Stimulated activated CD4-positive, alpha-beta T cell treated with anti-CD3 and anti-CD28 coated beads, TNF-alpha, amount 100 ng/mL, for 1 hour (primary cell): ENCODE data around the gene CNKSR1.

Experiments used
- DNase-seq, 3 donors: peaks; one replicate each; pipeline ENCODE4 v3.0.0-alpha.2; 2020; ENCODE audit warnings: low read depth in 3 of 3, low spot score in 1 of 3

CNKSR1 gene

DNA sequence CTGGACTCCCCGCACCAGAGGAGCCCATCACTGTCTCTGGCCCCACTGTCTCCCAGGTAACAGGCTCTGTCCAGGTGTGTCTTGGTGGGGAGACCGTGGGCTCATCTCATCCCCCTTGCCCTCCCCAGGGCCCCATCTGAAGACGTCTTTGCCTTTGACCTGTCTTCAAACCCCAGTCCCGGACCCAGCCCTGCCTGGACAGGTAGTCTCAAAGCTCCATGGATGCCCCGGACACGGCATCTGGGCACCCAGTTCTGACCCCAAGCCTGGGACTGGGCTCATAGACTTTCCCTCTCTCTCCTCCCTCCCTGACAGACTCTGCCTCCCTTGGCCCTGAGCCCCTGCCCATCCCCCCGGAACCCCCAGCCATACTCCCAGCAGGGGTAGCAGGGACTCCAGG lies 6.8 kb downstream of the CNKSR1 start:
- DNase-seq: no peak

- DNase-seq: no peak
These were observed 7.6 kb downstream of the CNKSR1 start for GRCh38 chr1:26184883-26185282.

DNA sequence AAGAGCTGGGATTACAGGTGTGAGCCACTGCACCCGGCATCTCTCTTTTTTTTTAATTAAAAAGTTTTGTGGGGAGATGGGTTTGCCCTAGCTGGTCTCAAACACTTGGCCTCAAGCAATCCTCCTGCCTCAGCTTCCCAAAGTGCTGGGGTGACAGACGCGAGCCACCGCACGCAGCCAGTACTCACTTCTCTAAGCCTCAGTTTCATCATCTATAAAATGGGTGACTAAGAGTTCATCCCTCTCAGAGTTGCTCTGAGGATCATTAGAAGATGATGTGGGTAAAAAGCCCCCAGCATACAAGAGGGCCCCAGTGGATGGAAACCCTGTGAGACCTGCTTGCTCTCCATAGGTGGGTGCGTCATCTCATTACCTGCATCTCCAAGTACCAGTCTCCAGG lies 10.6 kb downstream of the CNKSR1 start:
- DNase-seq: no peak

- DNase-seq: no peak
These were observed 11.2 kb downstream of the CNKSR1 start for GRCh38 chr1:26188477-26188876.

DNA sequence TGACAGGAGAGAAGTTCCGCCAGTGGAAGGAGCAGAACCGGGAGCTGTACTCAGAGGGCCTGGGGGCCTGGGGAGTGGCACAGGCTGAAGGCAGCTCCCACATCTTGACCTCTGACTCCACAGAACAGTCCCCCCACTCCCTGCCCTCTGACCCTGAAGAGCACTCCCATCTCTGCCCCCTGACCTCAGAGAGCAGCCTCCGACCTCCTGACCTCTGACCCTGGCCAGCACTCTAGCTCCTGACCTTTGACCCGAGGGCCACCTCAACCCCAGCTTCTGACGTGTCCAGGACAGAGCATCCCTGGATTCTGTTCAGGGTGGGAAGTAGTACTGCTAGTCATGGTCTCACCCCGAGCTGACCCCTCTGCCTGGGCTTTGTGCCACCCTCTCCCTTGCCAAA lies 12.0 kb downstream of the CNKSR1 start:
- DNase-seq: no peak

- DNase-seq: no peak
These were observed 12.5 kb downstream of the CNKSR1 start for GRCh38 chr1:26189751-26190275.

- no peak for DNase-seq
These were observed 13.2 kb downstream of the CNKSR1 start, which contains the start of gene CATSPER4 for GRCh38 chr1:26190373-26190987. TSS of gene CATSPER4 (plus strand) at chr1:26190602. CDS start at chr1:26190628, 26 bp downstream.

GRCh38 chr1:26191739-26192138 lies 14.4 kb downstream of the CNKSR1 start:
- no peak for DNase-seq

GRCh38 chr1:26195805-26196204 lies 18.5 kb downstream of the CNKSR1 start:
- no peak for DNase-seq

DNA sequence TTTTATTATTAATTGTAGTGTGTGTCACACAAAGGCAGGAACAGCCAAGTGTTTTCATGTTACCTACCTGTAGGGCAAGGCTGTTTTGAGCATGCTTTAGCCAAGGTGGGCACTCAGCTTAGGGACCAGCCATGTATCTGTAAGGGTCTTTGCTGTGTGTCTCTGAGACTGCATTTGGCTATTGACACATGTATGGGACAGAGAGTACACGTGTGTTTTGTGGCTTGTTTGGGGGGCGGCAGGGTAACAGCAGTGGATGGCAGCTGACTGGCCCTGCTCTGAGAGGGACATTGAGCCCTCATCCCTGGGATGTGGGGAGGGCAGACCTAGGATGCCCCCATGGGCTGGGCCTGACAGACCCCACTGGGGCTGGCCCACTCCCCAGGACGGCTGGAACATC lies 20.0 kb downstream of the CNKSR1 start:
- no peak for DNase-seq

DNA sequence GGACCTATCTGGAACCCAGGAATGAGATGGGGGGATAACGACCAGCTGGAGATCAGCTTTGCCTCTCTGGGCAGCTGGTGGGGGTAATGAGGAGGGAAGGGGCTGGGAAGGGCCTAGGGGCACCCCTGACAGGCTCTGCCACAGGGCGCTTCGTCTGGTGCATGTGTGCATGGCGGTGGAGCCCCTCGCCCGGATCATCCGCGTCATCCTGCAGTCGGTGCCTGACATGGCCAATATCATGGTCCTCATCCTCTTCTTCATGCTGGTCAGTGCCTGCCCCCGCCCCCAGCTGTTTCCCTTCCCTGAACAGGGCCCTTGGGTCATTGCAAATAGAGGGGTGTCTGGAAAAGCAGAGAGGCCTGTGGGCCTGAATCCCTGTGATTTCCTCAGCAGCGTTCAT lies 20.5 kb downstream of the CNKSR1 start:
- DNase-seq: no peak

- DNase-seq: no peak
These were observed 23.1 kb downstream of the CNKSR1 start for GRCh38 chr1:26200413-26200812.

DNA sequence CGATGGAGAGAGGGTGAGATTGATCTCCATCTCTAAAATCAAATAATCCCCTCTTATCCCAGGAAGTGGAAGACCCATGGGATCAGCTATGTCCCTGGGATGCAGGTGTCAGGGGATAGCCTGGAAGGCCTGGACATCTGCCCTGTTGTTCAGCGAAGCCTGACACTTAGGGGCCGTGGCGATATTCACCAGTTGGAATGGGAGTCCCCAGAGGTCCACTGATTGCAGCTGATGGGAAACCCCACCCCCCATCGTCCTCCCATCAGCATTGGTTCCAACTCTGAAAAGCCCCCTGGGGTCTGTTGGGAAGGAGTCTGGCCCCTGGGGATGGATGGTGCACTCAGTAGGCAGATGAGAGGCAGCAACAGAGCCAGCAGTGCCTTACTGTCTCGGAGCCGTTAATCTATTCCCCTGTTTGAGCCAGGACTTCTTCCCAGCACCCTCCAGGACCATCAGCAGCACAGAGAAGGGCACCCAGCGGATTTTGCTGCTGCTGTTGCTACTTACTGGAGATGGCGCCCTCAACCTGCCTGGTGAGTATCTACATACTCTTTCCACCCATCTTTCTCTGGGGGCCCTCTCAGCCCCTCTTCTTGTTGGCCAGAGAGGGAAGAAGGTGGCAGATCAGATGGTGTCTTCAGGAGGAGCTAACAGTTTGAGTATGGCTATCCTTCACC lies 26.5 kb downstream of the CNKSR1 start:
- no peak for DNase-seq

- no peak for DNase-seq
These were observed 33.0 kb downstream of the CNKSR1 start for GRCh38 chr1:26210147-26210870.

GRCh38 chr1:26212726-26213125 lies 35.4 kb downstream of the CNKSR1 start:
- DNase-seq: no peak

GRCh38 chr1:26213335-26213905 lies 36.1 kb downstream of the CNKSR1 start:
- no peak for DNase-seq

DNA sequence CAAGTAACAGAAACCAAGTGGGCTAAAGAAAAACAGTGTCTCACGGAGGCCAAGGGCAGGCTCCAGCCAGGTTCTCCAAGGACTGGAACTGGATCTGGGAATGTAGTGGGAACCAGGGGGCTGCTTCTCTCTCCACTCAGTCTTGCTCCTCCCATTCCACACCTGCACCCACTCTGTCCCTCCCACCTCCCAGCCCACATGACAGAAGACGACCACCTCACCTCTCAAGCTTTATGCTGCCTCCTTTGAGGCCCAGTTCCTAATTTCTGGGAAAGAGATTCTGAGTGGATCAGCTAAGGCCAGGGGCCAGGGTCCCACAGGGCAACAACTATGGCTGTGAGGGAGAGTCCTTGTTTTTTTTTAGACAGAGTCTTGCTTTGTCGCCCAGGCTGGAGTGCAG lies 38.0 kb downstream of the CNKSR1 start:
- no peak for DNase-seq

- DNase-seq: no peak
These were observed 41.7 kb downstream of the CNKSR1 start for GRCh38 chr1:26218906-26219494.

DNA sequence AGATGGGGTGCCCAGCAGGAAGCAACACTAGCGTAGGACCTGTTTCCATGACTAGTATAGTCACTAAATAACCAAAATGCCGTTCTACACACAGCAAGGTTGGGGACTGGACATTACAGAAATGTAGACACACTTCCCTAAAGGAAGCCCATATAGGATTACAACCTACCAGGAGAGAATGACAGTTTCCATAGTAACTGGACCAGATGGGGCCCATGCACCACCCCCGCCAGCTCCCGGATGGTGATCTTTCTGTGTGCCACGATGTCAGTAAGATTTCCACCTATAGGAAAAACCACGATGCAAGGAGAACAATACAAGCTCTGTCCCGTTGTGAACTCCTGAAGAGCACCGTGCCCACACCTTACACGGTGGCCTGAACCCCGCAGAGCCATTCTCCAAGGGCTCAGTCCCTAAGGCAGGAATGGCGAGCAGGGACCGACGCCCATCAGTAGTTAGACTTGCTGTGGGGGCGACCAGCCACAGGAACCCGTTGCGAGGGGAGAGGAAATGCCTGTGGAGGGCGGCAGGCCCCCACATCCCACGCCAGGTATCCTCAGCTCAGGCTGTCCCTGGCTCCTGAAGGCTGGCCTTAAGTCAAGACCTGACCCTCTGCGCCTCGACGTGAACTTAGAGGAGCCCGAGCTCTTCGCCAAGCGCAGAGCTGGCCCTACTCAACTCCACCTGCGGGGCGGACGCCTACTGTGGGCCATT lies 43.1 kb downstream of the CNKSR1 start:
- DNase-seq: no peak

GRCh38 chr1:26221094-26221493 lies 43.8 kb downstream of the CNKSR1 start:
- DNase-seq: no peak

- DNase-seq: no peak
These were observed 47.3 kb downstream of the CNKSR1 start for GRCh38 chr1:26224606-26225005.
